Superior temporal gyrus (tissue), 1 donor: ENCODE results near the gene NPNT.
"Not testable (repeated sequence)": the region's sequence is repeated elsewhere in the genome, so short reads cannot be mapped to it uniquely, and the experiment has no call there.

Experiments used
- DNase-seq: peaks from one replicate; pipeline ENCODE4 v3.0.0-alpha.2; 2016; ENCODE audit errors: extremely low spot score

The NPNT gene

GRCh38 chr4:105894660-105895582 lies at the start of gene NPNT:
Gene NPNT (plus strand): TSS chr4:105895471. CDS start chr4:105895653, 182 bp downstream.
- DNase-seq: no peak

- no peak for DNase-seq
Measured at GRCh38 chr4:105845559-105845958, 49.7 kb upstream of the NPNT start.

- not testable (repeated sequence) for DNase-seq
Measured at GRCh38 chr4:105848359-105848758, 46.9 kb upstream of the NPNT start.

GRCh38 chr4:105851196-105851595 lies 44.1 kb upstream of the NPNT start:
- DNase-seq: no peak

GRCh38 chr4:105852230-105852629 lies 43.0 kb upstream of the NPNT start:
- not testable (repeated sequence) for DNase-seq

- no peak for DNase-seq
Measured at GRCh38 chr4:105858466-105859040, 36.7 kb upstream of the NPNT start.

GRCh38 chr4:105859233-105859632 lies 36.0 kb upstream of the NPNT start:
- no peak for DNase-seq

GRCh38 chr4:105870963-105871362 lies 24.3 kb upstream of the NPNT start:
- DNase-seq: no peak

GRCh38 chr4:105871997-105872396 lies 23.3 kb upstream of the NPNT start:
- no peak for DNase-seq

- DNase-seq: no peak
Measured at GRCh38 chr4:105875233-105875632, 20.0 kb upstream of the NPNT start.

- DNase-seq: no peak
Measured at GRCh38 chr4:105878668-105879067, 16.6 kb upstream of the NPNT start.

GRCh38 chr4:105887508-105887907 lies 7.8 kb upstream of the NPNT start:
- no peak for DNase-seq

GRCh38 chr4:105895583-105896460 lies 551 bp downstream of the NPNT start:
- no peak for DNase-seq

GRCh38 chr4:105896461-105896942 lies 1.2 kb downstream of the NPNT start:
- no peak for DNase-seq

- DNase-seq: no peak
Measured at GRCh38 chr4:105896984-105897775, 1.9 kb downstream of the NPNT start.

GRCh38 chr4:105900541-105900940 lies 5.3 kb downstream of the NPNT start:
- no peak for DNase-seq

- DNase-seq: no peak
Measured at GRCh38 chr4:105902550-105903262, 7.4 kb downstream of the NPNT start.

- DNase-seq: no peak
Measured at GRCh38 chr4:105909787-105910281, 14.6 kb downstream of the NPNT start.

GRCh38 chr4:105911426-105911825 lies 16.2 kb downstream of the NPNT start:
- DNase-seq: no peak

GRCh38 chr4:105912633-105913032 lies 17.4 kb downstream of the NPNT start:
- DNase-seq: no peak
